Right atrium auricular region (tissue), 2 donors: Measurements from ENCODE around the gene CLPX. TPM values are rescaled to one million over a fixed set of nuclear protein-coding genes. Genes with fewer than 3 reads are reported as not detected.

Experiments used
- DNase-seq: peaks from one replicate; pipeline ENCODE4 v3.0.0-alpha.2; 2019; ENCODE audit warnings: low spot score
- H3K27ac ChIP-seq, 2 donors: fragments of 200-600 bp; sonication (generic); 1 replicate in 1 of 2; 2 replicates in 1 of 2; pipeline ENCODE4 v1.5.1; 2016 to 2019
- H3K27me3 ChIP-seq, 2 donors: fragments of 200-600 bp; sonication (generic); one replicate each; pipeline versions ENCODE4 v1.5.1 to v1.6.0; 2017 to 2019
- H3K36me3 ChIP-seq: fragments of 200-600 bp; sonication (generic); one replicate; pipeline ENCODE4 v1.5.1; 2016
- H3K4me1 ChIP-seq, 2 donors: fragments of 200-600 bp; sonication (generic); one replicate each; pipeline versions ENCODE4 v1.5.1 to v1.6.0; 2017 to 2019
- H3K4me3 ChIP-seq, 2 donors: fragments of 200-600 bp; sonication (generic); 1 replicate in 1 of 2; 2 replicates in 1 of 2; pipeline ENCODE4 v1.5.1; 2017 to 2019; ENCODE audit warnings: mild to moderate bottlenecking in 1 of 2, moderate library complexity in 1 of 2
- H3K9me3 ChIP-seq, 2 donors: fragments of 200-600 bp; sonication (generic); one replicate each; pipeline ENCODE4 v1.5.1; 2019
- total RNA-seq, 2 donors: library from RNA; depleted of rRNA; stranded (reverse); fragments of >200 nt; gene quantifications; one replicate each; pipeline ENCODE4 v1.1.0, GENCODE V29; 2016
- TF ChIP-seq, protein P1 (sequence below), 2 donors: fragments of 200-600 bp; sonication (generic); IDR thresholded peaks; one replicate each; pipeline ENCODE4 v1.5.1; 2019; ENCODE audit warnings: antibody characterized with exemption in 2 of 2

Gene CLPX
- total RNA-seq, 2 donors from 2014 or later = 28.8 to 39.5 TPM

DNA sequence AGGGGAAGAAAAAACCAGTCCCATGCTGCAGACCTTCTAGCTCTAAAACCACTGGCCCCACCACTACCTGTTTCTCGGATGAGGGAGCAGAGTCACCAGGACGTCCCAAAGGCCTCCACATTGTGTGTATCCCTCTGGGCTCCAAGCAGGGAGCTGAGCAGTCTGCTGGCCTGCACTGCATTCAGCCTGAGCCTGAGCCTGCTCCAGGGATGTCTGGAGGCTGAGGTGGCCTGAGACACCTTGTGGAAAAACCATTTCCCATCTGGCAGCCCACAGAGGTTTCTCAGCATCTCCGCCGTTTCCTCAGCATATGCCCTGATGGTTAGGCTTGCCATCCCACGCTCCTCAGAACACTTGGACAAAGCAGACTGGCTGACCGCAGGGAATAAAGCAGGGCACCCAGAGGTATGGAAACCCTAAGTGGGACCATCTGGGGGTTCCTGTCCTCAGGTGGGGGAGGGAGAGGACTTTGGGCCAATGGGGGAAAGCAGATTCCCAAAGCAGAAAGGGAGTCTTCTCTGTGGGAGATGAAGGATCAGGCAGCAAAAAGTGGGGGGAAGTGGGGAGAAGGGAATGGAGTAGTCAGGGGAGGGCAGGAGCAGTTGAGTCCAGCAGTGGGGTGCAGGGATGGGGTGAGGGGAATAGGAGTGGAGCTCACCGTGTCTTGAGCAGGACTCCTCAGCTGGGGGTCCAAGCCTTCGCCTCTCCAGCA is 25.8 kb upstream of the CLPX start, which contains the start of gene CILP:
CILP (minus strand) TSS at position 704 of the 712 bp plus-strand sequence. CDS start 1,718 bp downstream, outside the sequence.
- no peak for DNase-seq
- Histone ChIP-seq H3K27me3 (no peaks in the 10 kb centered on the region), H3K9me3 (no peaks in the 10 kb centered on the region), H3K36me3 (no peaks in the 10 kb centered on the region), H3K27ac (peak within 1 kb of the TSS; percentile 31 to 51), H3K4me1 (peaks cover 0 to 20% of the 10 kb centered on the region in 2 donors), H3K4me3 (peak within 1 kb of the TSS in 1 of 2 donors; percentile 4)
- TF ChIP-seq, protein P1, sequence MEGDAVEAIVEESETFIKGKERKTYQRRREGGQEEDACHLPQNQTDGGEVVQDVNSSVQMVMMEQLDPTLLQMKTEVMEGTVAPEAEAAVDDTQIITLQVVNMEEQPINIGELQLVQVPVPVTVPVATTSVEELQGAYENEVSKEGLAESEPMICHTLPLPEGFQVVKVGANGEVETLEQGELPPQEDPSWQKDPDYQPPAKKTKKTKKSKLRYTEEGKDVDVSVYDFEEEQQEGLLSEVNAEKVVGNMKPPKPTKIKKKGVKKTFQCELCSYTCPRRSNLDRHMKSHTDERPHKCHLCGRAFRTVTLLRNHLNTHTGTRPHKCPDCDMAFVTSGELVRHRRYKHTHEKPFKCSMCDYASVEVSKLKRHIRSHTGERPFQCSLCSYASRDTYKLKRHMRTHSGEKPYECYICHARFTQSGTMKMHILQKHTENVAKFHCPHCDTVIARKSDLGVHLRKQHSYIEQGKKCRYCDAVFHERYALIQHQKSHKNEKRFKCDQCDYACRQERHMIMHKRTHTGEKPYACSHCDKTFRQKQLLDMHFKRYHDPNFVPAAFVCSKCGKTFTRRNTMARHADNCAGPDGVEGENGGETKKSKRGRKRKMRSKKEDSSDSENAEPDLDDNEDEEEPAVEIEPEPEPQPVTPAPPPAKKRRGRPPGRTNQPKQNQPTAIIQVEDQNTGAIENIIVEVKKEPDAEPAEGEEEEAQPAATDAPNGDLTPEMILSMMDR (IDR thresholded peaks at IDR 0.05) = no peak

DNA sequence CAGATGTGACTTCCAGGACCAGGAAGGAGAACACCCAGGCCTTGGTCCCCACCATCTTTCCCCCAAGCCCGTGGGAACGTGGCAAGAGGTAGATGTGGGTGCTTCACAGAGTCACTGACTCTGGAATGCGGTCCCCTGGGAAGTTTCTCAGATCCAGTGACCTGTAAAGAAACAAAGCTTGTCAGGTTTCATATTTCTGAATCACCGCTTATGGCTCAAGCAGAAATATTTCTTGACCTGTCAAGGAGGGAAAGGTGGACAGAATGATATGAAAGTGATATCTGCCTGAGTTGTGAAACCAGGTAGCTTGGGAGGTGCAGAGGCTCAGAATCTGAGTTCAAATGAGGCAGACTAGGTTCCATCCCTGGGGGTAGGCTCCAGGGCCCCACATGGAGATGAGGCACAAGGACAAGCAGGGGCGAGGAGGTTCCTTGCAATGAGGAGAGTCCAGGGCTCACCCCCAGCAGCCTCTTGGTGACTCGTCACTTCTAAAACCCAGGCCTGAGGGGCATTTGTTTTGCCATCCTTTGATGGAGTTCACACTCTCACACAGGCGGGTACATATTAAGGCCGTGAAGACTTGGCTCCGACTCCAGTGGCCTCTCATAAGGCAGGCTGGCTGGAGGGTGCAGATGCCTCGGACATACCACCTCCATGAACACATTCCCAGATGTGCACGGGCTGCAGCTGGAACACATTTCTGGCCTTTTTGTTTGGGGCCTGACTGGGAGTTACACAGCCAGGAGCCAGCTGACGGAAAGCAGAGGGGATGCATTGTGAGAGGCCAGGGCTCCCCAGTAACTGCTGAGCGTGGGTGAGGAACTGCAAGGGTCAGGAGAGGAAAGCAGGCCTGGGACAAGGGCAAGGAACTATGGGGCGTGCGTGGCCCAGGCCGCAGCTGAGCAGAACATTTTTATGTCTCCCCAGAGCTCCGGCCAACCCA is 24.8 kb upstream of the CLPX start:
- H3K27me3 ChIP-seq = no peaks in the 10 kb centered on the region
- TF ChIP-seq, protein P1 (IDR thresholded peaks at IDR 0.05) = no peak
- DNase-seq = no peak
- H3K4me3 ChIP-seq = no peak overlapping the region
- H3K27ac ChIP-seq = peak overlapping the region in 1 of 2 donors; percentile 21
- H3K4me1 ChIP-seq = peaks cover 0 to 20% of the 10 kb centered on the region in 2 donors
- H3K9me3 ChIP-seq = no peaks in the 10 kb centered on the region
- H3K36me3 ChIP-seq = no peaks in the 10 kb centered on the region

DNA sequence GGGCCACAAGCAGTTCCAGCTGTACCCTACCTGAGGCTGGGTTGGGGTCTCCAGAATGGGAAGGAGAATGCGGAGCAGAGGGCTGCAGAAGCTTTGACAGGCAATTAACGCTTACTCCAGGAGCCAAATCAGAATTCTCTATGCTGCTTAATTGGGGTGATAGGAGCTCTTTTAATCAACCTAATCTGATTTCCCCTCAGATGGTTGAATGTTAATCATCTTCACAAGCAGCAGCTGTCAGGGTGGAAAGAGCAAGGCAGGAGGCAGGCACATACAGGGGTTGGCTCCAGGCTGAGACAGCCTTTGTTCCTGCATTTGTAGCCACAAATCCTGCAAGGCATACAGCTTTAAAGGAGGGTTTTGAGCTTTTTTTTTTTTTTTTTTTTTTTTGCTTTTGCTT is 23.5 kb upstream of the CLPX start:
- DNase-seq = no peak
- no peaks in the 10 kb centered on the region for H3K36me3 ChIP-seq
- H3K4me3 ChIP-seq = no peak overlapping the region
- TF ChIP-seq, protein P1 (IDR thresholded peaks at IDR 0.05) = no peak
- peaks cover 0 to 20% of the 10 kb centered on the region in 2 donors for H3K4me1 ChIP-seq
- H3K9me3 ChIP-seq = no peaks in the 10 kb centered on the region
- H3K27me3 ChIP-seq = no peaks in the 10 kb centered on the region
- no peak overlapping the region for H3K27ac ChIP-seq

DNA sequence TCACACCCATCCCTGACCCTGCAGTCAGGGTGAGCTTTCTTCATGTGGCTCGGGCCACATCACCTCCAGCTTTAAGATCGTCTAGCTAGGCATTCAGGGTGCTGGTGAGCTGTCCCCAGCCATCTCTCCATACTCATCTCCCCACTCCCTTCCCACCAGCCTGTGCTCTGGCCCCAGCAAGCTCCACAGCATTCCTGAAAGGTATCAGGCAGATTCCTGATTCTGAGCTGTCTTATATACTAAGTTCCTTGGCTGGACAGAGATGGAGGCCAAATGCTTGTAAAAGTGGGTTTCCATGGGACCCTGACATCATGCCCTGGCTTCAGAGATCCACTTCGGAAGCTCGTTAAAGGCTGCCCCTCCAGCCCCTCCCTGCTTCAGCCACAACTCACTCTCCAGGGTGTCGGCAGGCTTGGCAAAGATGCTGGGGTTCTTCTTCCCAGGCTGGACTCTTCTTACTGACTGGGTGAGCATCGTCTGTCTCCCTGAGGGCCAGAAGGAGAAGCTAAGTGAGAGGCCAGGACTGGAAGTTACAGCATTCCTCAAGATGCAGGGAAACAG is 22.2 kb upstream of the CLPX start:
- Histone ChIP-seq H3K4me1 (peaks cover 0 to 19% of the 10 kb centered on the region in 2 donors), H3K27ac (no peak overlapping the region), H3K9me3 (no peaks in the 10 kb centered on the region), H3K36me3 (no peaks in the 10 kb centered on the region), H3K27me3 (no peaks in the 10 kb centered on the region), H3K4me3 (no peak overlapping the region)
- TF ChIP-seq, protein P1 (IDR thresholded peaks at IDR 0.05) = no peak
- no peak for DNase-seq

DNA sequence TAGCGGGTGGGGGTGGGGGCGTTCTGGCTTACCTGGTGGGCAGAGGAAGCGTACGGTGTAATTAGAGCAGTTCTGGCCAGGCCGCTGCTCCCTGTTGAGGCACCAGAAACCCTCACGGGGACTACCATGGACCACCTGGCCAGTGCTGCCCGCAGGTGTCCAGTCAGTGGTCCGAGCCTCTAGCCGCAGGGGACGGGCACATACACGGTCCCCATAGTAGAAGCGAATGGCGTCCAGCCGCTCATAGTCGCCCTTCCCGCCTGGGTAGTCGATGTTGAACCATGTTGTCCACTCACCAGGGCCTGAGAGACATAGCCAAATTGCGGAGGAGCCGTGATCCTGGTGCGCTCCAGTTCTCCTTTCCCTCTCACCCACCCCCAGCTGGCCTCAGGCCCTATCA is 21.6 kb upstream of the CLPX start:
- Histone ChIP-seq H3K27me3 (no peaks in the 10 kb centered on the region), H3K27ac (no peak overlapping the region), H3K36me3 (no peaks in the 10 kb centered on the region), H3K9me3 (no peaks in the 10 kb centered on the region), H3K4me3 (no peak overlapping the region), H3K4me1 (peaks cover 0 to 13% of the 10 kb centered on the region in 2 donors)
- TF ChIP-seq, protein P1 (IDR thresholded peaks at IDR 0.05) = no peak
- no peak for DNase-seq
